ENCODE data around the gene OXTR. TPM values are rescaled to one million over a fixed set of nuclear protein-coding genes. Genes with fewer than 3 reads are reported as not detected.
A peak's percentile ranks its signal among the peaks of the same experiment; 100 is the strongest.

OXTR gene
- total and polyA plus RNA-seq, 2 experiments from 2014 or later: 5.5 to 9.3 TPM

DNA sequence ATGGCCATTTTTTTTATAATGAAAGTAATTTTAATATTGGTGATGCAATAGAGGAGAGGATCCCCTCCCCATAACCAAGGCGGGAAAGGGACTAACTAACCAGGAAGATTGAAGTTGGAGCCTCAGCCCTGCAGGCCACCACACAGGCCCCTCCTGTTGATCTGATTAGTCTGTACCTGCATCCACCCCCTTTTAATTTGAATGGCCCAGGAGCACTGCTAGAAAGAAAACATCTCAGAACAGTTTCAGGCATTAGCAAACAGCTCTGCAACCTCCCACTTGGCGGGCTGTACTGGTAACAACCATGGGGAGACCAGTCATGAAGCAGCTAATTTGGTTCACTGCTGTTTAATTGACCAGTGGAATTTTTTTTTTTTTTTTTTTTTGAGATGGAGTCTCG, 25.5 kb downstream of the OXTR start:
- Histone ChIP-seq H3K9me2 (ENCODE audit: insufficient read depth) (no peaks in the 10 kb centered on the region), H3K79me2 (replicated peaks; ENCODE audit: insufficient read depth) (no peaks in the 10 kb centered on the region), H3K27ac (ENCODE audit: low read depth) (no peak overlapping the region), H3K36me3 (ENCODE audit: insufficient read depth) (no peaks in the 10 kb centered on the region), H2AFZ (no peak overlapping the region), H4K20me1 (replicated peaks; ENCODE audit: insufficient read depth) (no peaks in the 10 kb centered on the region), H3K4me1 (ENCODE audit: insufficient read depth) (peaks cover 25% of the 10 kb centered on the region), H3F3A (replicated peaks; ENCODE audit: low read depth) (no peaks in the 10 kb centered on the region), H3K4me2 (no peak overlapping the region), H3K27me3 (ENCODE audit: insufficient read depth) (no peaks in the 10 kb centered on the region), H3K4me3 (no peak overlapping the region)
- Mint-ChIP-seq H3K4me3 (no peak overlapping the region), H3K36me3 (ENCODE audit: low read depth) (no peaks in the 10 kb centered on the region), H3K9me3 (no peaks in the 10 kb centered on the region), H3K4me1 (peaks cover 31% of the 10 kb centered on the region), H3K27ac (no peak overlapping the region), H3K27me3 (ENCODE audit: insufficient read depth, low read depth, poor library complexity) (peaks cover 16% of the 10 kb centered on the region)
- DNase-seq (ENCODE audit: low spot score): no peak
- peak; percentile 11; the same call in 2 of the 3 replicates for ATAC-seq
- TF ChIP-seq CREB1 (CRISPR knock-in tag; IDR thresholded peaks at IDR 0.05; ENCODE audit: low read depth) (no peak), STAT1 (IDR thresholded peaks at IDR 0.05; ENCODE audit: unreplicated experiment) (no peak), POLR2AphosphoS5 (IDR thresholded peaks at IDR 0.05; ENCODE audit: low read depth) (no peak), JUNB (IDR thresholded peaks at IDR 0.05; ENCODE audit: unreplicated experiment) (no peak), EZH2 (IDR thresholded peaks at IDR 0.05; ENCODE audit: low read depth, unreplicated experiment) (no peak)
- TF ChIP-seq, protein P1, sequence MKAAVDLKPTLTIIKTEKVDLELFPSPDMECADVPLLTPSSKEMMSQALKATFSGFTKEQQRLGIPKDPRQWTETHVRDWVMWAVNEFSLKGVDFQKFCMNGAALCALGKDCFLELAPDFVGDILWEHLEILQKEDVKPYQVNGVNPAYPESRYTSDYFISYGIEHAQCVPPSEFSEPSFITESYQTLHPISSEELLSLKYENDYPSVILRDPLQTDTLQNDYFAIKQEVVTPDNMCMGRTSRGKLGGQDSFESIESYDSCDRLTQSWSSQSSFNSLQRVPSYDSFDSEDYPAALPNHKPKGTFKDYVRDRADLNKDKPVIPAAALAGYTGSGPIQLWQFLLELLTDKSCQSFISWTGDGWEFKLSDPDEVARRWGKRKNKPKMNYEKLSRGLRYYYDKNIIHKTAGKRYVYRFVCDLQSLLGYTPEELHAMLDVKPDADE (IDR thresholded peaks at IDR 0.05): no peak

DNA sequence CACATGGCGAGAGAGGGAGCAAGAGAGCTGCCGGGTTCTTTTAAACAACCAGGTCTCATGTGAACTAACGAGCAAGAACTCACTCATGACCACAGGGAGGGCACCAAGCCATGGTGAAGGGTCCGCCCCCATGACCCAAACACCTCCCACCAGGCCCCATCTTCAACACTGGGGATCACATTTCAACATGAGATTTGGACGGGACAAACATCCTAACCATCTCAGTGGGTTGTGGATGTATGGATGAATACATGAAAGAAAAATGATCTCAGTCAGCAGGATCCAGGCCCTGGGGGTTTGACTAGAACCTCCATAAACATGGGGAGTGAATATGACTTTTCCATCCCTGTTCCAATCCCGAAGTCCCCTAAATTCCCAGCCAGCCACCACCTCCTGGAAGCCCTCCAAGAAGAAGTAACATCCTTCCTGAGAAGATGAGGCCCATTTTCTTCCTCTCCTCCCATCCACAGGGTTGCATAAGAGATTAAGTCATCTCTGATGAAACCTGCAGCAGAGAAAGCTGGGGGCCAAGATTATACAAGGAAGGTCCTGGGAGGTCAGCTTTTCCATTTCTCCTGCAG, 26.3 kb downstream of the OXTR start:
- Mint-ChIP-seq H3K27me3 (ENCODE audit: insufficient read depth, low read depth, poor library complexity) (peaks cover 16% of the 10 kb centered on the region), H3K36me3 (ENCODE audit: low read depth) (no peaks in the 10 kb centered on the region), H3K27ac (no peak overlapping the region), H3K4me3 (0 out of 3 replicates have a peak overlapping the region, but pooled peaks have one; percentile 55), H3K9me3 (no peaks in the 10 kb centered on the region), H3K4me1 (peaks cover 31% of the 10 kb centered on the region)
- Histone ChIP-seq H3K4me3 (no peak overlapping the region; the same call in 1 of the 2 replicates), H3K4me2 (peak overlapping the region; percentile 70; the same call in 1 of the 2 replicates), H3K9me2 (ENCODE audit: insufficient read depth) (no peaks in the 10 kb centered on the region), H2AFZ (no peak overlapping the region), H3F3A (replicated peaks; ENCODE audit: low read depth) (no peaks in the 10 kb centered on the region), H3K4me1 (ENCODE audit: insufficient read depth) (peaks cover 25% of the 10 kb centered on the region), H3K36me3 (ENCODE audit: insufficient read depth) (no peaks in the 10 kb centered on the region), H3K27me3 (ENCODE audit: insufficient read depth) (no peaks in the 10 kb centered on the region), H4K20me1 (replicated peaks; ENCODE audit: insufficient read depth) (no peaks in the 10 kb centered on the region), H3K79me2 (replicated peaks; ENCODE audit: insufficient read depth) (no peaks in the 10 kb centered on the region), H3K27ac (ENCODE audit: low read depth) (no peak overlapping the region)
- TF ChIP-seq EZH2 (IDR thresholded peaks at IDR 0.05; ENCODE audit: low read depth, unreplicated experiment): no peak
- TF ChIP-seq POLR2AphosphoS5 (IDR thresholded peaks at IDR 0.05; ENCODE audit: low read depth): no peak
- TF ChIP-seq, protein P2, sequence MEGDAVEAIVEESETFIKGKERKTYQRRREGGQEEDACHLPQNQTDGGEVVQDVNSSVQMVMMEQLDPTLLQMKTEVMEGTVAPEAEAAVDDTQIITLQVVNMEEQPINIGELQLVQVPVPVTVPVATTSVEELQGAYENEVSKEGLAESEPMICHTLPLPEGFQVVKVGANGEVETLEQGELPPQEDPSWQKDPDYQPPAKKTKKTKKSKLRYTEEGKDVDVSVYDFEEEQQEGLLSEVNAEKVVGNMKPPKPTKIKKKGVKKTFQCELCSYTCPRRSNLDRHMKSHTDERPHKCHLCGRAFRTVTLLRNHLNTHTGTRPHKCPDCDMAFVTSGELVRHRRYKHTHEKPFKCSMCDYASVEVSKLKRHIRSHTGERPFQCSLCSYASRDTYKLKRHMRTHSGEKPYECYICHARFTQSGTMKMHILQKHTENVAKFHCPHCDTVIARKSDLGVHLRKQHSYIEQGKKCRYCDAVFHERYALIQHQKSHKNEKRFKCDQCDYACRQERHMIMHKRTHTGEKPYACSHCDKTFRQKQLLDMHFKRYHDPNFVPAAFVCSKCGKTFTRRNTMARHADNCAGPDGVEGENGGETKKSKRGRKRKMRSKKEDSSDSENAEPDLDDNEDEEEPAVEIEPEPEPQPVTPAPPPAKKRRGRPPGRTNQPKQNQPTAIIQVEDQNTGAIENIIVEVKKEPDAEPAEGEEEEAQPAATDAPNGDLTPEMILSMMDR (conservative IDR thresholded peaks at IDR 0.05; ENCODE audit: low read depth in 2 of 2): 0 out of 4 replicates have a peak, but pooled peaks of 1 of the 2 experiments have one; percentile 4
- ATAC-seq: peak; percentile 13
- peak; percentile 28 for DNase-seq (ENCODE audit: low spot score)
